Stimulated activated CD4-positive, alpha-beta T cell treated with anti-CD3 and anti-CD28 coated beads, Interleukin-12 subunit alpha, Interleukin-12 subunit beta, amount 100 ng/mL, for 24 hours (primary cell): Measurements from ENCODE around the gene QRFPR.
A peak's percentile ranks its signal among the peaks of the same experiment; 100 is the strongest.
"Not testable (repeated sequence)": the region's sequence is repeated elsewhere in the genome, so short reads cannot be mapped to it uniquely, and the experiment has no call there.

Source experiments
- DNase-seq, 2 experiments: peaks; one replicate each; pipeline ENCODE4 v3.0.0-alpha.2; 2020; ENCODE audit warnings: low read depth in 2 of 2

Gene QRFPR

DNA sequence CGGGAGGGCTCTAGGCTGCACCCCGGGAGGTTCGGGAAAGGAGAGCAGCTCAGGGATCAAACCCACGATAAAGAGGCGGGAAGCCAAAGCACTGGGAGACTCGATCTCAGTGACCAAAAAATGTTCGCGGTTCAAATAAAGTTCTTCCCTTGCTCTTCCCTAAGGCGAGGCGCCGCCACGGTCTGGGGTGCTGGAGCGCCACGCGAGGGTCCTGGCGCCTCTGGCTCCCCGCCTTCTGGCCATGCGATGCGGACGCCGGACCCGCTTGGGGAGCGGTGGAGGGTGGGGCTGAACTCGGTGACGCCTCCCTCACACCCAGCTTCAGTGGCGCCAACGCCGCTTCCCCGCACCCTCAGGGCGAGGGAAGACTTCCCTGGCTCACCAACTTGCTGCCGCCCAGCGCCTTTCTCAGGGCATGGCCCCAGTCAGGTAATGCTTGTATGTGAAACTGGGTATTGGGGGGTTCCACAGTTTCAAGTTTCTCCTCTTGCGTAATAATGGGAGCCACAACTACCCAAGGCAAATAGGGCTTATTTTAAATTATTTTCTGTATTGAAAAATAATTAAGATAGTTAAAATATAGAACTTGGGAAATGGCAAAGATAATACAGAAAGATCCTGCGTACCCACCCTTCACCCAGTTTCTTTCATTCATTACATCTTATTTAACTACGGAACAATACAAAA, at the start of gene QRFPR:
Gene QRFPR, minus strand, starts transcription at position 243 of the 687 bp plus-strand sequence. CDS start 371 bp downstream, outside the sequence.
- DNase-seq = peak in 1 of 2 experiments; percentile 4

DNA sequence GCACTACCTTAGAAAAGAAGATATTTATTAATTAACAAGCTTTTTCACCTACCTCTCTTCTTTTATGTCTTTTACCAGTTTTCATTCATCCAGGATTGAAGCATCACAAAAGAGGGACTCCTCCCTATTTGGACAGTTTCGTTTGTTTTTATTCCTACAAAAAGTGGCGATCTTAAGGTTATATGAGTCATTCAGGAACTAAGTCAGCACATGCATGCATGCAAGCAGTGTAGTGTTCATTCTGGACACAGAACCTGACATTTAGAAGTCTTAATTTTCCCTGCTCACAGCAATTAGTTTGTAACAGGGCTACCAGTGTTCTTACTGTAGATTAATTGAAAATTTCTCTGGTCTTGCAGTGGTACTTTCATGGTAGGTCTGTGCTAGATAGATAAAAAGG, 47.9 kb upstream of the QRFPR start:
- DNase-seq = no peak

GRCh38 chr4:121421594-121421993, 40.8 kb upstream of the QRFPR start:
- no peak for DNase-seq

DNA sequence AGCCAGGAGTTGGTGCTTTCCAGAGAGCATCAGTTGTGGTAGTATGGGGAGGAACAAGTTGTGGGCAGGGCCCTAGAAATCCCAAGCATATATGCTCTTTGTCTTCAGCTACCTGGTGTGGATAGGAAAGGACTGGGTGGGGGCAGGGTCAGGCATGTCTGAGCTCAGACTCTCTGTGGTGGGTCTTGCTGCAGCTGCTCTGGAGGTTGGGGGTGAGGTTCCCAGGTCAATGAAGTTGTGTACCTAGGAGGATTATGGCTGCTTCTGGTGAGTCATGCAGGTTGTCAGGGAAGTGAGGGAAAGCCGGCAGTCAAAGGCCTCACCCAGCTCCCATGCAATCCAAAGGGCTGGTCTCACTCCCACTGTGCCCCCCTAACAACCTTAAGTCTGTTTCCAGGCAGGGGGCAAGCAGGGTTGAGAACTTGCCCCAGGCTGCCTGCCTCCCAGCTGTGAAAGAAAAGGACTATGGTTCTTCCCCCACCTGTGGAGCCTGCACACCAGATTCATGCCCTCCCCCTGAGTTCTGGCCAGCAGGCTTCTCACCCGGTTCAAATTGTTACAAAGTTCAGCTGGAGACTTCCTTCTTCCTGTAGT, 30.4 kb upstream of the QRFPR start:
- DNase-seq = no peak

- DNase-seq = not testable (repeated sequence)
Observed at GRCh38 chr4:121408567-121408966, 27.7 kb upstream of the QRFPR start.

- no peak for DNase-seq
Observed at GRCh38 chr4:121400632-121401031, 19.8 kb upstream of the QRFPR start.

- no peak for DNase-seq
Observed at GRCh38 chr4:121397941-121398601, 17.3 kb upstream of the QRFPR start.

GRCh38 chr4:121397434-121397833, 16.6 kb upstream of the QRFPR start:
- DNase-seq = no peak

DNA sequence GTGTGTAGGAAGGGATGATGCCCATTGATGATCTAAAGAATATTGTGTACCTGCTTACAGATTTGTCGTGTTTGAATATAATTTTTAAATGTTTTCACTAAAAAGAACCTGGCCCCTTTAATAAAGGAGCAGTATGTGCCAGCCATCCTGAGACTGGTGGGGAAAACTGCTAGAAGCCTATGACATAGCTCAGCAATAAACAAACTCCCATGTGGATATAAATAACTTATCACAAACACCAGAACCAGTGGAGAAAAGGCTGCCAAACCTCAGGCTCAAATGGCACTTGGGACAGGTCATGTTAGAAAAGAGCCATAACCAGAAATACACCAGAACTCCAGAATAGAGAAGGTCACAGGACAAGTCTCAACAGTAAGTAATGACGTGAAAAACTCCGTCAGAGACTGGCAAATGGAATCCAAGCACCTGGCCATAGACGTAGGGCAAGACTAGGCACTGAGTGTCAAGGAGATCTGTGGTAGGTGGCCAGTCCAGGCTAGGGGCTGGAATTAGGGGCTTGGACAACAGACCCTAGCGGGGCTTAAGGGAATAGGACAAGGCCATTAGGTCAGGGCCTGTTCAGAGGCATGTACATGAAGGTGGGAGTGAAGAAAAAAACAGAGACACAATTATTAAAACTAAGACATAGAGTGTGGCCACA, 11.7 kb upstream of the QRFPR start:
- DNase-seq = no peak

- DNase-seq = no peak
Observed at GRCh38 chr4:121390335-121390734, 9.5 kb upstream of the QRFPR start.

DNA sequence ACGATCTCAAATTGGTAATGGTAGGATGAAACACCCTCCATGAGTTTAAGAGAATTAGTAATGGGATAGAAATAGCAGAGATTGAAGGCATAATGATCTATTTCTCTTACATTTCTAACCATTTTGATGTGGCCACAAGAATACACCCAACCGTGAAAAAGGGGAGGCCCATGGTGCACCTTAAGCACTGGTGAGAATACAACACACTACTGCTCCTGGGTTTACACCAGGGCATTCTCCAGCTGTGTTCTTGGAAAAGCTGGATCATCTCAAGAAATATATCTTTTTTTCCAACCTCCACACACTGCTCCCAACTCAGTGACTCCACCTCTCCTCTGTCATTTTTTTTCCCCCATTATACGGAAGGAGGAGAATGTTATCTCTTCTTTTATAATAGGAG, 1.5 kb downstream of the QRFPR start:
- no peak for DNase-seq

- no peak for DNase-seq
Observed at GRCh38 chr4:121377076-121377475, 3.7 kb downstream of the QRFPR start.

- no peak for DNase-seq
Observed at GRCh38 chr4:121376556-121376955, 4.3 kb downstream of the QRFPR start.

DNA sequence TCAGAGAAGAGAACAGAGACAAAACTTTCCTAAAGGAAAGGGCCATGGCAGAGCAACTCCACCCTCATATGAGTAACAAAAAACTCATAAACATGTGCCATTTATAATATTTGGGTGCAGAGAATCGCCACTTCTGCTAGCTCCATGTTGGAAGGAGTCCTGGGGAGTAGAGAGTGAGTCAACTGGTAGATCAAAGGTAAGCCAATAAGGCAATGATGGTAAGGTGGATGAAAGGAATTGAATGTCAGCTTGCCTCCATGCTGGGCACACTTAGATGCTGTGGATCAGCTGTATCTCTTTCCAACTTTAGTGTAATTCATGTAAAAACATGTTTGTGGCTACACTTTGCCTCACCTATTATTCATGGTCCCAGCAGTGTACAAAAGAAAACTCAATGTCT, 4.7 kb downstream of the QRFPR start:
- no peak for DNase-seq

DNA sequence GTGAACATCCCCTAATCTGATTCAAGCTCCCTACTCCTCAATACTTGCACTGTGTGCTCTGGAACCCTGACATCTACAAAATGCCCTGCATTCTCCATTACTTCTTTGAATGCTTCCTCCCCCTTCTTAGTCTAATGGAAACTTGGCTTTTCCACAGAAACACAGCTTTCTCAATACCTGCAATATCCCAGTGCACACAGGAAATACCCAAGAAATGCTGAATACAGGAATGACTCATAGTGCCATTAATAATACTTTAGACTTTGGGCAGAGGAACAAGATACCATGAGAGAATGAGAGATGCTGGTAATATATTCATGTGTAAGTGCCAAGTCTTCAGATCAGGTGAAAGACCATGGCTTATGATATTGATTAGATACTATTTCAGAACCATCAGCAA, 5.6 kb downstream of the QRFPR start:
- no peak for DNase-seq

- DNase-seq = no peak
Observed at GRCh38 chr4:121373841-121374240, 7.0 kb downstream of the QRFPR start.

GRCh38 chr4:121370729-121371325, 10.0 kb downstream of the QRFPR start:
- DNase-seq = peak in 1 of 2 experiments; percentile 41

- no peak for DNase-seq
Observed at GRCh38 chr4:121360495-121360894, 20.3 kb downstream of the QRFPR start.

- DNase-seq = no peak
Observed at GRCh38 chr4:121358473-121358872, 22.3 kb downstream of the QRFPR start.

- DNase-seq = no peak
Observed at GRCh38 chr4:121353213-121353612, 27.6 kb downstream of the QRFPR start.

DNA sequence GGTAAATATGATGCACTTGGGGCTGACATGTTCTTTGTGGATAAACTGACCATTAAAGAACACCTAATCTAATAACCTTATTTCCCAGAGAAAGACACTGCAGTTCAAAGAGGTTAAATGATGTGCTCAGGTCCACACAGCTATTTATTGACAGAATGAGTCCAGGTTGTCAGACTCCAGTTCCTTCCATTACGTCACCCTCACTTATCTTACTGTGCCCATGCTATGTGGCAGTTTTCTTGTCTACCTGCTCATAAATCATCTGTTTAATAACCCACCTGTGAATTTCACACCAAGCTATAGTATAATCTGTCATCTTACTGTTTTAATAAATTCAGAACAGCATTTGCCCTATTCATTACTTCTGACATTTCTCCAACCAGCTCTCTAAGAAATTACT, 36.7 kb downstream of the QRFPR start:
- DNase-seq = no peak

DNA sequence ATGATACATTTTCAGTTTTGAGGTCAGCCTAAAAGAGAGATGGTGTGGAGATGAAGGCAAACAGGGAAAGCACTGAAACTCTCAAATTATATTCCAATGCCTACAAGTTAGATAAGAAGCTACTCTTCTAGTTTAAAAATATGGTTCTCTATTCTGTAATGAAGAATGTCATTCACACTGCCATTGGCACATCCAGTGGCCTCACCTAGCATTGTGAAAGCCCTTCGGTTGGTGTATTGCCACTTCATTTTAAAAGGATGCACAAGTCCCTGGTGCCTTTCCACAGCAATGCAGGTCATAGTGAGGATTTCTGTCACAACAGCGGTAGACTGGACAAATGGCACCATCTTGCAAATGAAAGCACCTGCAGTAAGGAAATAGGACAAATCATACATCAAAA, 40.6 kb downstream of the QRFPR start:
- no peak for DNase-seq
